ENCODE data around the gene SLC50A1. TPM values are rescaled to one million over a fixed set of nuclear protein-coding genes. Genes with fewer than 3 reads are reported as not detected.

Gene SLC50A1
- polyA plus RNA-seq, 1 donor (not counting 4 experiments of a cell fraction or from before 2014, with no cell fraction given): 54.5 TPM

- no peak for TF ChIP-seq EZH2 (IDR thresholded peaks at IDR 0.05; ENCODE audit: low read length)
- no peak for TF ChIP-seq CTCF (optimal IDR thresholded peaks at IDR 0.05 in 1 of 3, IDR thresholded peaks at IDR 0.05 in 1 of 3, conservative IDR thresholded peaks at IDR 0.05 in 1 of 3; ENCODE audit: extremely low read depth in 1 of 3, insufficient read depth in 2 of 3, low read length in 3 of 3)
- no peak for DNase-seq (ENCODE audit: low read depth, low spot score)
- no peak overlapping the region for H3K27ac ChIP-seq (ENCODE audit: control insufficient read depth, insufficient read depth, low read length)
- dilution Hi-C loops (cut with MboI; ENCODE audit: extremely low pct_ligation_motif_present, low sequenced_read_pairs): no loop called here
- no peak for FAIRE-seq
- peaks cover 9% of the 10 kb centered on the region for H3K4me1 ChIP-seq (ENCODE audit: control insufficient read depth, extremely low read depth, insufficient read depth, low read length)
- no peaks in the 10 kb centered on the region for H3K9me1 ChIP-seq (ENCODE audit: control insufficient read depth, extremely low read depth, insufficient read depth, low read length)
- H3K4me2 ChIP-seq (ENCODE audit: control insufficient read depth, extremely low read depth, insufficient read depth, low read depth, low read length): no peak overlapping the region
- no peaks in the 10 kb centered on the region for H3K36me3 ChIP-seq (ENCODE audit: control insufficient read depth in 2 of 2, extremely low read depth in 1 of 2, insufficient read depth in 2 of 2, low read length in 2 of 2)
- H3K9me3 ChIP-seq (ENCODE audit: control insufficient read depth, low read depth, low read length): no peaks in the 10 kb centered on the region
- no peak overlapping the region for H3K9ac ChIP-seq (ENCODE audit: control insufficient read depth, extremely low read depth, insufficient read depth, low read length)
- H3K4me3 ChIP-seq (ENCODE audit: control insufficient read depth in 2 of 3, extremely low read depth in 1 of 3, insufficient read depth in 2 of 3, low read depth in 1 of 3, low read length in 3 of 3): no peak overlapping the region
- no peaks in the 10 kb centered on the region for H3K79me2 ChIP-seq (ENCODE audit: control insufficient read depth, insufficient read depth, low read length)
- H4K20me1 ChIP-seq (ENCODE audit: control insufficient read depth, extremely low read depth, insufficient read depth, low read length): no peaks in the 10 kb centered on the region
- H3K27me3 ChIP-seq (ENCODE audit: control insufficient read depth, extremely low read depth, insufficient read depth, low read length): peaks cover 3% of the 10 kb centered on the region
- no peak overlapping the region for H2AFZ ChIP-seq (ENCODE audit: control insufficient read depth, low read length)
Observed at GRCh38 chr1:155092131-155092530, 43.5 kb upstream of the SLC50A1 start.

- Histone ChIP-seq H3K4me1 (ENCODE audit: control insufficient read depth, extremely low read depth, insufficient read depth, low read length) (peaks cover 9% of the 10 kb centered on the region), H2AFZ (ENCODE audit: control insufficient read depth, low read length) (no peak overlapping the region), H3K79me2 (ENCODE audit: control insufficient read depth, insufficient read depth, low read length) (no peaks in the 10 kb centered on the region), H3K27ac (ENCODE audit: control insufficient read depth, insufficient read depth, low read length) (no peak overlapping the region), H3K9me1 (ENCODE audit: control insufficient read depth, extremely low read depth, insufficient read depth, low read length) (no peaks in the 10 kb centered on the region), H3K4me2 (ENCODE audit: control insufficient read depth, extremely low read depth, insufficient read depth, low read depth, low read length) (no peak overlapping the region), H3K9me3 (ENCODE audit: control insufficient read depth, low read depth, low read length) (no peaks in the 10 kb centered on the region), H3K4me3 (ENCODE audit: control insufficient read depth in 2 of 3, extremely low read depth in 1 of 3, insufficient read depth in 2 of 3, low read depth in 1 of 3, low read length in 3 of 3) (no peak overlapping the region), H4K20me1 (ENCODE audit: control insufficient read depth, extremely low read depth, insufficient read depth, low read length) (no peaks in the 10 kb centered on the region), H3K27me3 (ENCODE audit: control insufficient read depth, extremely low read depth, insufficient read depth, low read length) (peaks cover 3% of the 10 kb centered on the region), H3K36me3 (ENCODE audit: control insufficient read depth in 2 of 2, extremely low read depth in 1 of 2, insufficient read depth in 2 of 2, low read length in 2 of 2) (no peaks in the 10 kb centered on the region), H3K9ac (ENCODE audit: control insufficient read depth, extremely low read depth, insufficient read depth, low read length) (no peak overlapping the region)
- dilution Hi-C loops (cut with MboI; ENCODE audit: extremely low pct_ligation_motif_present, low sequenced_read_pairs): no loop called here
- DNase-seq (ENCODE audit: low read depth, low spot score) (no peak), FAIRE-seq (no peak)
- TF ChIP-seq CTCF (optimal IDR thresholded peaks at IDR 0.05 in 1 of 3, IDR thresholded peaks at IDR 0.05 in 1 of 3, conservative IDR thresholded peaks at IDR 0.05 in 1 of 3; ENCODE audit: extremely low read depth in 1 of 3, insufficient read depth in 2 of 3, low read length in 3 of 3) (no peak), EZH2 (IDR thresholded peaks at IDR 0.05; ENCODE audit: low read length) (no peak)
Observed at GRCh38 chr1:155092641-155093040, 43.0 kb upstream of the SLC50A1 start.
